Measurements from ENCODE around the gene PDRG1.
"Not testable (repeated sequence)": the region's sequence is repeated elsewhere in the genome, so short reads cannot be mapped to it uniquely, and the experiment has no call there.

Gene PDRG1

GRCh38 chr20:31966991-31967655, 15.3 kb upstream of the PDRG1 start:
- no peak for DNase-seq

- no peak for DNase-seq
Observed at GRCh38 chr20:31963889-31964288, 12.0 kb upstream of the PDRG1 start.

- DNase-seq, result no peak
Observed at GRCh38 chr20:31962761-31963160, 10.9 kb upstream of the PDRG1 start.

- no peak for DNase-seq
Observed at GRCh38 chr20:31956556-31957526, 5.0 kb upstream of the PDRG1 start.

GRCh38 chr20:31954500-31954899, 2.7 kb upstream of the PDRG1 start:
- no peak for DNase-seq

GRCh38 chr20:31953556-31954148, 1.8 kb upstream of the PDRG1 start:
- no peak for DNase-seq

GRCh38 chr20:31951203-31951529, 680 bp downstream of the PDRG1 start:
- no peak for DNase-seq

- DNase-seq, result no peak
Observed at GRCh38 chr20:31949877-31950646, 1.8 kb downstream of the PDRG1 start.

- no peak for DNase-seq
Observed at GRCh38 chr20:31948008-31948407, 3.8 kb downstream of the PDRG1 start.

- no peak for DNase-seq
Observed at GRCh38 chr20:31945785-31946184, 6.1 kb downstream of the PDRG1 start.

GRCh38 chr20:31945319-31945718, 6.5 kb downstream of the PDRG1 start:
- no peak for DNase-seq

GRCh38 chr20:31943052-31943471, 8.8 kb downstream of the PDRG1 start:
- DNase-seq, result no peak

GRCh38 chr20:31939661-31940060, 12.2 kb downstream of the PDRG1 start:
- DNase-seq, result no peak

- no peak for DNase-seq
Observed at GRCh38 chr20:31937820-31938219, 14.0 kb downstream of the PDRG1 start.

GRCh38 chr20:31936420-31936819, 15.4 kb downstream of the PDRG1 start:
- no peak for DNase-seq

- DNase-seq, result no peak
Observed at GRCh38 chr20:31934968-31935764, 16.7 kb downstream of the PDRG1 start.

GRCh38 chr20:31934491-31934890, 17.4 kb downstream of the PDRG1 start:
- no peak for DNase-seq

GRCh38 chr20:31933698-31934097, 18.1 kb downstream of the PDRG1 start:
- DNase-seq, result no peak

GRCh38 chr20:31930779-31931178, 21.1 kb downstream of the PDRG1 start:
- no peak for DNase-seq

- not testable (repeated sequence) for DNase-seq
Observed at GRCh38 chr20:31929631-31930030, 22.2 kb downstream of the PDRG1 start.

GRCh38 chr20:31927627-31928159, 24.2 kb downstream of the PDRG1 start:
- no peak for DNase-seq

- DNase-seq, result no peak
Observed at GRCh38 chr20:31926493-31926892, 25.4 kb downstream of the PDRG1 start.
